GM12892 (cell line): Measurements from ENCODE around the gene MIER3. TPM values are rescaled to one million over a fixed set of nuclear protein-coding genes. Genes with fewer than 3 reads are reported as not detected.

Source experiments
- DNase-seq: peaks from one replicate; pipeline ENCODE4 v3.0.0; 2011; ENCODE audit not compliant: insufficient read length
- FAIRE-seq: peaks from 2 replicates; lab custom pipeline; 2011; peaks lifted over from hg19 to GRCh38; lab: Jason Lieb, UNC
- POLR2A ChIP-seq: IDR thresholded peaks from 2 replicates; pipeline ENCODE4 v1.6.1; 2011; ENCODE audit warnings: low read depth, low read length, control low read depth
- POLR2AphosphoS5 ChIP-seq: IDR thresholded peaks from 2 replicates; pipeline ENCODE4 v1.6.1; 2011; ENCODE audit warnings: low read depth, low read length, control low read depth
- TAF1 ChIP-seq: IDR thresholded peaks from 2 replicates; pipeline ENCODE4 v1.6.1; 2011; ENCODE audit warnings: low read depth, mild to moderate bottlenecking, control low read depth, low read length, borderline replicate concordance
- polyA plus RNA-seq: library from polyadenylated mRNA; unstranded; fragments of >200 nt; gene quantifications from one replicate; pipeline ENCODE4 v1.2.1, GENCODE V29; 2012; ENCODE audit warnings: missing spikeins, inconsistent platforms; ENCODE audit not compliant: missing spikeins

The MIER3 gene
- polyA plus RNA-seq = 4.3 TPM

- TF ChIP-seq POLR2A = peak; percentile 79
- TF ChIP-seq POLR2AphosphoS5 = no peak; the same call in 1 of the 2 replicates
- TF ChIP-seq TAF1 = peak; percentile 65; the same call in 1 of the 2 replicates
- DNase-seq (peak; percentile 88), FAIRE-seq (peak; percentile 87)
Measured at GRCh38 chr5:56951946-56952691, at the start of gene MIER3. Gene MIER3, minus strand, starts transcription at chr5:56952123. Its CDS starts 21 bp downstream, at chr5:56952102.

DNA sequence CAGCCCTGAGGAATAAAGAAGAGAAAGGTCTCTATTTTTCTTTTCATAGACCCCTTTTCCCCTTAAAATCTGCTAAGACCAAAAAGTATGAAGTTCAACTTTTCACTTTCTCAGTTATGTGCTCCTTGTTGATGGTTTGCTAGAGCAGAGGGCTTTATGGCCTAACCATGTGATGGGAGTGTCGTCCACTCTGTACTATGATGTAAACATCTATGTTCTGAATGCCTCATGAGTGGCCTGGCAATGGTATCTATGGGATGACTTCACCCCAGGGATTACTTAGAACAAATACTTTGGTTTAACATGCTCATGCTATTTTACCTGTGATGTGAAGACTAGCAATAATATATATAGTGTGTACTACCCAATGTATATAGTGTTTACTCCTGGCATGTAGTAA is 43.7 kb upstream of the MIER3 start:
- TF ChIP-seq TAF1 (no peak), POLR2AphosphoS5 (no peak), POLR2A (no peak)
- FAIRE-seq (no peak), DNase-seq (no peak)

GRCh38 chr5:56993241-56993640 is 41.3 kb upstream of the MIER3 start:
- no peak for DNase-seq
- FAIRE-seq = no peak
- TF ChIP-seq POLR2AphosphoS5 = no peak
- TF ChIP-seq POLR2A = no peak

- FAIRE-seq = no peak
- DNase-seq = no peak
- no peak for TF ChIP-seq POLR2A
- no peak for TF ChIP-seq POLR2AphosphoS5
- TF ChIP-seq TAF1 = no peak
Measured at GRCh38 chr5:56989676-56990075, 37.8 kb upstream of the MIER3 start.

DNA sequence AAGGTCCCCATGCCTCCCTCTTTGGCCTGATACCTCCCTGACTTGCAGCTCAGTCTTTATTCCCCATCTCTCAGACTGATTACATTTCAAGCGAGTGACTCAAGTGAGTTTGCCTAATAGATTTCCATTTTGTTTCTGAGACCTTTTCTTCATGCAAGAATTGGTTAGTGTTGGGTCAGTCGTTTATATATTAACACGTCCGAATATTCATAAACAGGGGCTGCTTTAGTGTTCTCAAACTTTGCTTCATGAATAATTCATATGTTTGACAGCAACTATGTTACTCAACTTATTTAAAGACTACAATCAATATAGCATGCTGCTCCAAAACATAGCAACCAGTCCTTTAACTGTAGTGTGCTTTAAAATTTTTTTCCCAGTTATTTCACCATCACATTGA is 36.6 kb upstream of the MIER3 start:
- DNase-seq (no peak), FAIRE-seq (no peak)
- TF ChIP-seq TAF1 = no peak
- TF ChIP-seq POLR2AphosphoS5 = no peak
- no peak for TF ChIP-seq POLR2A

DNA sequence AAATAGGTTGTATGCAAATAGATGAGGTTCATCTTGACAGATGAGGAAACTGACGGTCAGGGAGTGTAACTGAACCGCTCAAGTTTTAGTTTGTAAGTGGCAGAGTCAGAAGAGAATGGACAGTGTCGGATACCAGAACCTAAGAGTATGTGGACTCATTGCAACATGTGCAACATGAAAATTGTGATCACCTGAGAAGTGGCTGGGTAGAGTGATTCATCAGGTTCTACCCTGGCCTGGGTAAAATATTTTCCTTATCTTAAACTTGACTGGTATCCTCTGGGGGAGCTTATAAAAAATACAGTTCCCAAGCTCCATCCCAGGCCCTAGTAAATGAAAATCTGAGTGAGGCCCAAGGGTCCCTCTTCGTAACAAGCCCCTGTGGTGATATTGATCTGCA is 35.2 kb upstream of the MIER3 start:
- TF ChIP-seq TAF1 = no peak
- TF ChIP-seq POLR2A = no peak
- no peak for TF ChIP-seq POLR2AphosphoS5
- DNase-seq = no peak
- no peak for FAIRE-seq

DNA sequence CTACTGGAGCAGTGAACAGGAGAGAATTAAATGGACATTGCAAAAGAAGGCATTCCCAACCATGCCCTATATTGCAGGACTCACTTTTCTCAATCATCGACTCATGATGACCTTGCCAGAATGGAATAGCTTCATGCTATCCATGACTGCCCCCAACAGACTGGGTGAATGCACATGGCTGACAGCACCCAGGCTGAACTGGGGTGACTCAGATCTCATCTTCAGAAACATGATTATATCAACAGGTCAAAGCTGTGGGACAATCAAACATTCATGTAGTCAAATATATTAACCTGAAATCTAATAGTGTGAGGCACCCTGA is 34.7 kb upstream of the MIER3 start:
- FAIRE-seq = no peak
- no peak for DNase-seq
- TF ChIP-seq POLR2A = no peak
- no peak for TF ChIP-seq TAF1
- TF ChIP-seq POLR2AphosphoS5 = no peak

DNA sequence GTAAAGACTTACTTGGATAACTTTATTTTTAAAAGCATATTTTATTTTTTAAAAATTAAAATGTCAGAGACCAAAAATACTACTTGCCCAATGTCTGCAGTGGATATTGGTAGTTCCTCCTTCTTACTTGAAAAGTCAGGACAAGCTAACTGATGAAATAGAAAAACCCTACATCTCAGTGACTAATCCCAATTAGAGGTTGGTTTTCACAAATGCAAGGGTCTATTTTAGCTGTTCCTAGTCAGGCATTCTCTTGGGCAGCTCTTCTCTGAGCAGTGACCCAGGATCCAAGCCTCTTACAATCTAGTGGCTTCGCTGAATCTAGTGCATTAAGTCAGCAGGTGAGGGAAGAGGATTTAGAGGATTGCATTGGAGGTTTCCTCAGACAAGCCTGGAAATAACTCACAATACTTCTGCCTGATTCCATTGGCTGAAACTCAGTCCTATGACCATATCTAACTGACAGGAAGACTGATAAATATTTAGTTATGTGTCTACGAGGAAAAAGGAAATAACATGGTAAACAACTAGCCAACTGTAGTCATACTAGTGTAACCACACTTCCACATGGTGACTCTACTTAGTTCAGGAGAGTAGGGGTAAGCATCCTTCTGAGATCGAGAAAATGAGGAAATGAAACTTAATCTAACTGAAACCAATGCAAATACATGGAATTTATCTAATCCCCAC is 34.2 kb upstream of the MIER3 start:
- no peak for DNase-seq
- no peak for FAIRE-seq
- TF ChIP-seq POLR2A (no peak), TAF1 (no peak)

GRCh38 chr5:56984445-56984844 is 32.5 kb upstream of the MIER3 start:
- no peak for FAIRE-seq
- no peak for TF ChIP-seq POLR2A
- no peak for TF ChIP-seq POLR2AphosphoS5
- TF ChIP-seq TAF1 = no peak
- DNase-seq = no peak

DNA sequence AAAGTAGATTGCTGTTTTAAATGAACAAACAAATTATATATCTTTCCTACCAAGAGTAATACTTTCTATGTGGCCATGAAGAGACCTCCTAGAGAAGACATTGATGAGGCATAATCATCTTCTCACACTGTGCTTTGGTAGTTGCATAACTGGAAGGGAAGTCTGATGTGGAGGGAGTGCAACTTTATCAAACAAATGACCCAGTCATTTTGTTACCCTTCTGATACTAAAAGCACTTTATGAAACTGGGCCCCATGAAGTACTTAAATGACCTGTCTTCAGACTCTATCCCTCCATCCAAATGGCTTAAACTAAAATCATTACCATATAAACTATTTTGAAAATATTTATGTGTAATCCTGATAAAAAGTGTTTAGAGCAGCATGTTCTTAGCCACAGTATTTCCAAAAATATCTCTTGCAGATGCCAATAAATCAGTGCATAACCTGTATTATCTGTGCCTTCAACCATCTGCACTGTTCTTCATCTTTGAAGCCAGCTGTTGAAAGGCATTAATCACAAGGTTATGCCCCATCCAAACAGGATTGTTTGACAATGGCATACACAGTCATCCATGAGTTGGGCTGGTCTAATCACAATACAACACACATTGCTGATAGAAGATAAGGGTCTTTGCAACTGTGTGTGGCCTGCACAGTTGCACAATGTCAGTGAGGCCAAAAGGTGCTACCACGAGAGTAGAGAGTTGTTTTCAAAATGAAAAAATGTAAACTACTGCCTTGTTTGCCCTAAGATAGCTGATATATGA is 31.9 kb upstream of the MIER3 start:
- DNase-seq (no peak), FAIRE-seq (peak; percentile 62)
- TF ChIP-seq POLR2A (no peak), TAF1 (no peak), POLR2AphosphoS5 (no peak)

- FAIRE-seq (no peak), DNase-seq (no peak)
- TF ChIP-seq POLR2A (no peak), POLR2AphosphoS5 (no peak), TAF1 (no peak)
Measured at GRCh38 chr5:56981548-56982315, 29.8 kb upstream of the MIER3 start.
